HUDEP-2 (cell line): Measurements from ENCODE around the gene CROCC2.

ENCODE experiments used
- DNase-seq, 76 experiments: peaks; one replicate each; lab custom pipeline; 2025; ENCODE audit not compliant: unreplicated experiment in 76 of 76; lab: John Stamatoyannopoulos, UW

CROCC2 gene

GRCh38 chr2:240919786-240920782, 13.9 kb downstream of the CROCC2 start:
- DNase-seq = no peak

GRCh38 chr2:240920783-240921231, 14.7 kb downstream of the CROCC2 start:
- DNase-seq = no peak

GRCh38 chr2:240921311-240921994, 15.3 kb downstream of the CROCC2 start:
- no peak for DNase-seq

GRCh38 chr2:240921995-240922244, 15.8 kb downstream of the CROCC2 start:
- no peak for DNase-seq

GRCh38 chr2:240922245-240922981, 16.3 kb downstream of the CROCC2 start:
- DNase-seq = no peak

- DNase-seq = no peak
Measured at GRCh38 chr2:240922982-240923537, 16.9 kb downstream of the CROCC2 start.

- no peak for DNase-seq
Measured at GRCh38 chr2:240925191-240925567, 19.0 kb downstream of the CROCC2 start.

GRCh38 chr2:240925568-240926515, 19.7 kb downstream of the CROCC2 start:
- DNase-seq = no peak

- no peak for DNase-seq
Measured at GRCh38 chr2:240926516-240927389, 20.6 kb downstream of the CROCC2 start.

GRCh38 chr2:240927390-240927781, 21.2 kb downstream of the CROCC2 start:
- DNase-seq = no peak

- DNase-seq = no peak
Measured at GRCh38 chr2:240928476-240929363, 22.6 kb downstream of the CROCC2 start.

GRCh38 chr2:240929364-240930095, 23.4 kb downstream of the CROCC2 start:
- DNase-seq = no peak

- DNase-seq = no peak
Measured at GRCh38 chr2:240930096-240930630, 24.0 kb downstream of the CROCC2 start.

- DNase-seq = no peak
Measured at GRCh38 chr2:240930631-240931318, 24.6 kb downstream of the CROCC2 start.

- no peak for DNase-seq
Measured at GRCh38 chr2:240931319-240931949, 25.3 kb downstream of the CROCC2 start.
